HG03139 (cell line): ENCODE data around the gene NKX2-3.

Experiments
- ATAC-seq: cut with Tn5 transposase; IDR thresholded peaks from one replicate; pipeline ENCODE4 v1.9.1; 2021; ENCODE audit not compliant: unreplicated experiment

The NKX2-3 gene

GRCh38 chr10:99573790-99574189 lies 41.0 kb downstream of the NKX2-3 start:
- ATAC-seq = no peak

- ATAC-seq = no peak
Measured at GRCh38 chr10:99579971-99580370, 47.2 kb downstream of the NKX2-3 start.

GRCh38 chr10:99582255-99582770 lies 49.6 kb downstream of the NKX2-3 start:
- ATAC-seq = no peak

GRCh38 chr10:99583687-99584086 lies 50.9 kb downstream of the NKX2-3 start:
- ATAC-seq = no peak
